ENCODE data around the gene ERGIC1.

ERGIC1 gene

GRCh38 chr5:172853355-172853975 lies 19.4 kb downstream of the ERGIC1 start:
- H3K9me3 ChIP-seq (ENCODE audit: control insufficient read depth in 1 of 2, low read length in 2 of 2) = no peaks in the 10 kb centered on the region
- H3K27me3 ChIP-seq (ENCODE audit: low read depth, low read length) = no peaks in the 10 kb centered on the region
- H3K27ac ChIP-seq (ENCODE audit: low read length) = no peak overlapping the region
- no peak overlapping the region for H3K4me3 ChIP-seq (ENCODE audit: low read depth in 1 of 2, low read length in 2 of 2)
- H3K4me1 ChIP-seq (ENCODE audit: control insufficient read depth in 1 of 2, insufficient read depth in 2 of 2, low read length in 2 of 2) = peaks cover 9 to 21% of the 10 kb centered on the region in 2 donors
- no peaks in the 10 kb centered on the region for H3K36me3 ChIP-seq (ENCODE audit: control insufficient read depth in 1 of 2, insufficient read depth in 2 of 2, low read length in 2 of 2)

- no peaks in the 10 kb centered on the region for H3K27me3 ChIP-seq (ENCODE audit: low read depth, low read length)
- no peaks in the 10 kb centered on the region for H3K36me3 ChIP-seq (ENCODE audit: control insufficient read depth in 1 of 2, insufficient read depth in 2 of 2, low read length in 2 of 2)
- no peaks in the 10 kb centered on the region for H3K9me3 ChIP-seq (ENCODE audit: control insufficient read depth in 1 of 2, low read length in 2 of 2)
- no peak overlapping the region for H3K4me3 ChIP-seq (ENCODE audit: low read depth in 1 of 2, low read length in 2 of 2)
- peak overlapping the region; percentile 69 for H3K27ac ChIP-seq (ENCODE audit: low read length)
- peaks cover 11 to 30% of the 10 kb centered on the region in 2 donors for H3K4me1 ChIP-seq (ENCODE audit: control insufficient read depth in 1 of 2, insufficient read depth in 2 of 2, low read length in 2 of 2)
Measured at GRCh38 chr5:172854451-172854871, 20.4 kb downstream of the ERGIC1 start.

- H3K36me3 ChIP-seq (ENCODE audit: control insufficient read depth in 1 of 2, insufficient read depth in 2 of 2, low read length in 2 of 2) = no peaks in the 10 kb centered on the region
- H3K9me3 ChIP-seq (ENCODE audit: control insufficient read depth in 1 of 2, low read length in 2 of 2) = no peaks in the 10 kb centered on the region
- H3K4me1 ChIP-seq (ENCODE audit: control insufficient read depth in 1 of 2, insufficient read depth in 2 of 2, low read length in 2 of 2) = peaks cover 16 to 35% of the 10 kb centered on the region in 2 donors
- no peaks in the 10 kb centered on the region for H3K27me3 ChIP-seq (ENCODE audit: low read depth, low read length)
- peak overlapping the region; percentile 69 for H3K27ac ChIP-seq (ENCODE audit: low read length)
- H3K4me3 ChIP-seq (ENCODE audit: low read depth in 1 of 2, low read length in 2 of 2) = no peak overlapping the region
Measured at GRCh38 chr5:172854971-172855370, 20.9 kb downstream of the ERGIC1 start.

- Histone ChIP-seq H3K4me1 (ENCODE audit: control insufficient read depth in 1 of 2, insufficient read depth in 2 of 2, low read length in 2 of 2) (peaks cover 23 to 42% of the 10 kb centered on the region in 2 donors), H3K4me3 (ENCODE audit: low read depth in 1 of 2, low read length in 2 of 2) (no peak overlapping the region), H3K27me3 (ENCODE audit: low read depth, low read length) (no peaks in the 10 kb centered on the region), H3K36me3 (ENCODE audit: control insufficient read depth in 1 of 2, insufficient read depth in 2 of 2, low read length in 2 of 2) (no peaks in the 10 kb centered on the region), H3K9me3 (ENCODE audit: control insufficient read depth in 1 of 2, low read length in 2 of 2) (no peaks in the 10 kb centered on the region), H3K27ac (ENCODE audit: low read length) (peak overlapping the region; percentile 69)
Measured at GRCh38 chr5:172855597-172856292, 21.7 kb downstream of the ERGIC1 start.

GRCh38 chr5:172856336-172856735 lies 22.3 kb downstream of the ERGIC1 start:
- Histone ChIP-seq H3K4me1 (ENCODE audit: control insufficient read depth in 1 of 2, insufficient read depth in 2 of 2, low read length in 2 of 2) (peaks cover 27 to 48% of the 10 kb centered on the region in 2 donors), H3K27ac (ENCODE audit: low read length) (no peak overlapping the region), H3K27me3 (ENCODE audit: low read depth, low read length) (no peaks in the 10 kb centered on the region), H3K9me3 (ENCODE audit: control insufficient read depth in 1 of 2, low read length in 2 of 2) (no peaks in the 10 kb centered on the region), H3K4me3 (ENCODE audit: low read depth in 1 of 2, low read length in 2 of 2) (no peak overlapping the region), H3K36me3 (ENCODE audit: control insufficient read depth in 1 of 2, insufficient read depth in 2 of 2, low read length in 2 of 2) (no peaks in the 10 kb centered on the region)

- H3K4me3 ChIP-seq (ENCODE audit: low read depth in 1 of 2, low read length in 2 of 2) = no peak overlapping the region
- H3K9me3 ChIP-seq (ENCODE audit: control insufficient read depth in 1 of 2, low read length in 2 of 2) = no peaks in the 10 kb centered on the region
- H3K36me3 ChIP-seq (ENCODE audit: control insufficient read depth in 1 of 2, insufficient read depth in 2 of 2, low read length in 2 of 2) = no peaks in the 10 kb centered on the region
- H3K27ac ChIP-seq (ENCODE audit: low read length) = peak overlapping the region; percentile 74
- H3K27me3 ChIP-seq (ENCODE audit: low read depth, low read length) = no peaks in the 10 kb centered on the region
- H3K4me1 ChIP-seq (ENCODE audit: control insufficient read depth in 1 of 2, insufficient read depth in 2 of 2, low read length in 2 of 2) = peaks cover 30 to 46% of the 10 kb centered on the region in 2 donors
Measured at GRCh38 chr5:172857982-172858381, 23.9 kb downstream of the ERGIC1 start.

- H3K9me3 ChIP-seq (ENCODE audit: control insufficient read depth in 1 of 2, low read length in 2 of 2) = no peaks in the 10 kb centered on the region
Measured at GRCh38 chr5:172858511-172858989, 24.5 kb downstream of the ERGIC1 start.

GRCh38 chr5:172858990-172859811 lies 25.1 kb downstream of the ERGIC1 start:
- H3K27me3 ChIP-seq (ENCODE audit: low read depth, low read length) = no peaks in the 10 kb centered on the region
- H3K9me3 ChIP-seq (ENCODE audit: control insufficient read depth in 1 of 2, low read length in 2 of 2) = no peaks in the 10 kb centered on the region
- no peak overlapping the region for H3K4me3 ChIP-seq (ENCODE audit: low read depth in 1 of 2, low read length in 2 of 2)
- H3K27ac ChIP-seq (ENCODE audit: low read length) = peak overlapping the region; percentile 74
- H3K36me3 ChIP-seq (ENCODE audit: control insufficient read depth in 1 of 2, insufficient read depth in 2 of 2, low read length in 2 of 2) = no peaks in the 10 kb centered on the region
- peaks cover 30 to 43% of the 10 kb centered on the region in 2 donors for H3K4me1 ChIP-seq (ENCODE audit: control insufficient read depth in 1 of 2, insufficient read depth in 2 of 2, low read length in 2 of 2)

More at GRCh38 chr5:172858511-172858989, 24.5 kb downstream of the ERGIC1 start:
- Histone ChIP-seq H3K4me3 (ENCODE audit: low read depth in 1 of 2, low read length in 2 of 2) (no peak overlapping the region), H3K27ac (ENCODE audit: low read length) (peak overlapping the region; percentile 74), H3K27me3 (ENCODE audit: low read depth, low read length) (no peaks in the 10 kb centered on the region), H3K4me1 (ENCODE audit: control insufficient read depth in 1 of 2, insufficient read depth in 2 of 2, low read length in 2 of 2) (peaks cover 30 to 43% of the 10 kb centered on the region in 2 donors), H3K36me3 (ENCODE audit: control insufficient read depth in 1 of 2, insufficient read depth in 2 of 2, low read length in 2 of 2) (no peaks in the 10 kb centered on the region)

- peak overlapping the region; percentile 74 for H3K27ac ChIP-seq (ENCODE audit: low read length)
- no peaks in the 10 kb centered on the region for H3K9me3 ChIP-seq (ENCODE audit: control insufficient read depth in 1 of 2, low read length in 2 of 2)
- H3K27me3 ChIP-seq (ENCODE audit: low read depth, low read length) = no peaks in the 10 kb centered on the region
- peak overlapping the region; percentile 0 to 19 for H3K4me3 ChIP-seq (ENCODE audit: low read depth in 1 of 2, low read length in 2 of 2)
- H3K4me1 ChIP-seq (ENCODE audit: control insufficient read depth in 1 of 2, insufficient read depth in 2 of 2, low read length in 2 of 2) = peaks cover 27 to 42% of the 10 kb centered on the region in 2 donors
- no peaks in the 10 kb centered on the region for H3K36me3 ChIP-seq (ENCODE audit: control insufficient read depth in 1 of 2, insufficient read depth in 2 of 2, low read length in 2 of 2)
Measured at GRCh38 chr5:172859966-172860365, 25.9 kb downstream of the ERGIC1 start.

- peak overlapping the region; percentile 0 to 19 for H3K4me3 ChIP-seq (ENCODE audit: low read depth in 1 of 2, low read length in 2 of 2)
- peak overlapping the region; percentile 74 for H3K27ac ChIP-seq (ENCODE audit: low read length)
Measured at GRCh38 chr5:172860520-172861443, 26.7 kb downstream of the ERGIC1 start.

More at GRCh38 chr5:172860520-172861443, 26.7 kb downstream of the ERGIC1 start:
- Histone ChIP-seq H3K4me1 (ENCODE audit: control insufficient read depth in 1 of 2, insufficient read depth in 2 of 2, low read length in 2 of 2) (peaks cover 20 to 34% of the 10 kb centered on the region in 2 donors), H3K9me3 (ENCODE audit: control insufficient read depth in 1 of 2, low read length in 2 of 2) (no peaks in the 10 kb centered on the region), H3K36me3 (ENCODE audit: control insufficient read depth in 1 of 2, insufficient read depth in 2 of 2, low read length in 2 of 2) (no peaks in the 10 kb centered on the region), H3K27me3 (ENCODE audit: low read depth, low read length) (no peaks in the 10 kb centered on the region)
